Left cardiac atrium (tissue), 4 donors: ENCODE measurements around the gene CACTIN. TPM values are rescaled to one million over a fixed set of nuclear protein-coding genes. Genes with fewer than 3 reads are reported as not detected.
"Not testable (repeated sequence)": the region's sequence is repeated elsewhere in the genome, so short reads cannot be mapped to it uniquely, and the experiment has no call there.

Experiments
- ATAC-seq, 2 donors: fragments of 200-7000 bp; cut with Tn5 transposase; one replicate each; pipeline ENCODE4 v1.9.1; 2020; ENCODE audit warnings: mild to moderate bottlenecking in 2 of 2, moderate library complexity in 2 of 2
- DNase-seq: peaks from one replicate; pipeline ENCODE4 v3.0.0-alpha.2; 2020
- intact Hi-C, 2 donors: fragments of 100-400 bp; cut with DNase I; formaldehyde crosslinking; loops; one replicate each; pipeline versions ENCODE4 v1.14.1 to v1.15.1; 2022 to 2023
- total RNA-seq, 2 donors: library from RNA; stranded (reverse); fragmentation: NEBNext Ultra II Directional; extraction: Animal tissue kit (Norgen Biotek cat#: 25700); gene quantifications; one replicate each; pipeline ENCODE4 v1.2.1, GENCODE V29; 2021
- donor health status: DM: no; HTN: yes; CAD: no.
- donor health status: DM: no; HTN: yes; CAD: no; lungs with severe emphysema.
- donor health status: DM: yes; HTN: yes; CAD: no.
- donor health status: Dilated cardiomyopathy.

CACTIN gene
- total RNA-seq, 2 donors from 2014 or later: 12.5 to 12.9 TPM

- DNase-seq (no peak), ATAC-seq (no peak)
- intact Hi-C loops: no loop called here
Observed at GRCh38 chr19:3652422-3652821, 25.8 kb upstream of the CACTIN start.

GRCh38 chr19:3651684-3652083, 25.1 kb upstream of the CACTIN start:
- no peak for ATAC-seq
- intact Hi-C loops: no loop called here

GRCh38 chr19:3649888-3650287, 23.3 kb upstream of the CACTIN start:
- intact Hi-C loops: no loop called here
- DNase-seq (no peak), ATAC-seq (no peak)

More at GRCh38 chr19:3651684-3652083, 25.1 kb upstream of the CACTIN start:
- no peak for DNase-seq

GRCh38 chr19:3648037-3648905, 21.7 kb upstream of the CACTIN start:
- intact Hi-C loops: no loop called here
- ATAC-seq (no peak), DNase-seq (no peak)

- intact Hi-C loops, ATAC-seq, DNase-seq: not testable (repeated sequence)
Observed at GRCh38 chr19:3647102-3647501, 20.5 kb upstream of the CACTIN start.

- DNase-seq: no peak
- ATAC-seq: no peak
- intact Hi-C loops: no loop called here
Observed at GRCh38 chr19:3646336-3647092, 19.9 kb upstream of the CACTIN start.

GRCh38 chr19:3645726-3646125, 19.1 kb upstream of the CACTIN start:
- no peak for DNase-seq
- ATAC-seq: peak in 1 of 2 donors; percentile 2
- intact Hi-C loops: no loop called here

- intact Hi-C loops: no loop called here
- DNase-seq: no peak
- ATAC-seq: peak in 1 of 2 donors; percentile 4
Observed at GRCh38 chr19:3645067-3645396, 18.4 kb upstream of the CACTIN start.

- ATAC-seq (peak; percentile 60 to 67), DNase-seq (no peak)
- intact Hi-C loops: no loop called here
Observed at GRCh38 chr19:3644351-3645066, 17.9 kb upstream of the CACTIN start.

GRCh38 chr19:3643674-3644313, 17.2 kb upstream of the CACTIN start:
- ATAC-seq: no peak

GRCh38 chr19:3642987-3643673, 16.5 kb upstream of the CACTIN start:
- intact Hi-C loops: no loop called here
- ATAC-seq: no peak
- DNase-seq: no peak

More at GRCh38 chr19:3643674-3644313, 17.2 kb upstream of the CACTIN start:
- DNase-seq: no peak
- intact Hi-C loops: no loop called here

GRCh38 chr19:3642296-3642695, 15.7 kb upstream of the CACTIN start:
- ATAC-seq (no peak), DNase-seq (no peak)
- intact Hi-C loops: no loop called here

- DNase-seq (no peak), ATAC-seq (no peak)
- intact Hi-C loops: no loop called here
Observed at GRCh38 chr19:3641515-3642269, 15.1 kb upstream of the CACTIN start.

- DNase-seq (no peak), ATAC-seq (no peak)
- intact Hi-C loops: no loop called here
Observed at GRCh38 chr19:3639479-3639878, 12.9 kb upstream of the CACTIN start.

GRCh38 chr19:3638208-3639193, 11.9 kb upstream of the CACTIN start:
- intact Hi-C loops: no loop called here
- DNase-seq (no peak), ATAC-seq (peak in 1 of 2 donors; percentile 8)

- DNase-seq (no peak), ATAC-seq (no peak)
- intact Hi-C loops: no loop called here
Observed at GRCh38 chr19:3637621-3638020, 11.0 kb upstream of the CACTIN start.

GRCh38 chr19:3636962-3637361, 10.4 kb upstream of the CACTIN start:
- ATAC-seq: no peak
- intact Hi-C loops: no loop called here
- DNase-seq: no peak
